ENCODE results near the gene TEX30. TPM values are rescaled to one million over a fixed set of nuclear protein-coding genes. Genes with fewer than 3 reads are reported as not detected.

TEX30 gene
- total RNA-seq, 4 donors from 2014 or later = 5.1 to 12.5 (median 8.0) TPM

- no peak overlapping the region for H3K27ac ChIP-seq (replicated peaks in 1 of 4)
- H3K9me3 ChIP-seq = peaks cover 0 to under 1% (median 0%) of the 10 kb centered on the region in 4 donors
- DNase-seq (ENCODE audit: extremely low spot score) = no peak
- no peak overlapping the region for H3K4me3 ChIP-seq
- no peaks in the 10 kb centered on the region for H3K27me3 ChIP-seq
- peaks cover 0 to 7% (median 4%) of the 10 kb centered on the region in 4 donors for H3K36me3 ChIP-seq
- H3K4me1 ChIP-seq = peaks cover 16 to 40% (median 20%) of the 10 kb centered on the region in 4 donors
- TF ChIP-seq CTCF (IDR thresholded peaks at IDR 0.05) = no peak
- no peak for TF ChIP-seq EP300 (IDR thresholded peaks at IDR 0.05)
- 96% methylated on average over 3 of the region's 3 CpGs for WGBS
- intact Hi-C loops (cut with DNase I) = no loop called here
Observed at GRCh38 chr13:102805680-102806079, 32.1 kb upstream of the TEX30 start.

- Histone ChIP-seq H3K27ac (replicated peaks in 1 of 4) (peak overlapping the region; percentile 83 to 91 (median 85)), H3K27me3 (no peaks in the 10 kb centered on the region), H3K4me3 (peak overlapping the region; percentile 76 to 90 (median 86)), H3K36me3 (peaks cover 0 to 5% (median 0%) of the 10 kb centered on the region in 4 donors), H3K4me1 (peaks cover 26 to 71% (median 37%) of the 10 kb centered on the region in 4 donors), H3K9me3 (no peaks in the 10 kb centered on the region)
- TF ChIP-seq CTCF (IDR thresholded peaks at IDR 0.05) = peak; percentile 66 to 79 (median 71)
- TF ChIP-seq POLR2A (IDR thresholded peaks at IDR 0.05; ENCODE audit: low read depth) = no peak
- TF ChIP-seq EP300 (IDR thresholded peaks at IDR 0.05) = no peak
- TF ChIP-seq POLR2AphosphoS5 (IDR thresholded peaks at IDR 0.05) = peak in 1 of 2 donors; percentile 35
- 3% methylated on average over 44 of the region's 81 CpGs for WGBS
- intact Hi-C loops (cut with DNase I) = loop anchor here (2.0 to 5.0 kb wide), 2 partner anchors 26 to 42 kb away; no protein-coding TSS in a partner anchor
- peak; percentile 93 for DNase-seq (ENCODE audit: extremely low spot score)
Observed at GRCh38 chr13:102800145-102801041, 26.8 kb upstream of the TEX30 start.

- intact Hi-C loops (cut with DNase I) = loop anchor here (2.0 to 5.0 kb wide), 2 partner anchors 25 to 43 kb away; no protein-coding TSS in a partner anchor
- no peak for DNase-seq (ENCODE audit: extremely low spot score)
- WGBS = 0% methylated on average over 29 of the region's 69 CpGs
Observed at GRCh38 chr13:102799426-102800144, 26.0 kb upstream of the TEX30 start.

More at GRCh38 chr13:102799426-102800144, 26.0 kb upstream of the TEX30 start:
- H3K4me3 ChIP-seq = peak overlapping the region; percentile 76 to 90 (median 86)
- peaks cover 0 to 5% (median 0%) of the 10 kb centered on the region in 4 donors for H3K36me3 ChIP-seq
- H3K9me3 ChIP-seq = no peaks in the 10 kb centered on the region
- no peaks in the 10 kb centered on the region for H3K27me3 ChIP-seq
- TF ChIP-seq POLR2AphosphoS5 (IDR thresholded peaks at IDR 0.05) (no peak), CTCF (IDR thresholded peaks at IDR 0.05) (no peak), POLR2A (IDR thresholded peaks at IDR 0.05; ENCODE audit: low read depth) (no peak), EP300 (IDR thresholded peaks at IDR 0.05) (no peak)
- peak overlapping the region; percentile 83 to 91 (median 85) for H3K27ac ChIP-seq (replicated peaks in 1 of 4)
- peaks cover 26 to 65% (median 37%) of the 10 kb centered on the region in 4 donors for H3K4me1 ChIP-seq
